HG03039 (cell line): Measurements from ENCODE around the gene GABRQ.

Source experiments
- ATAC-seq: cut with Tn5 transposase; IDR thresholded peaks from one replicate; pipeline ENCODE4 v1.9.1; 2021; ENCODE audit warnings: mild to moderate bottlenecking, moderate library complexity; ENCODE audit not compliant: unreplicated experiment

The GABRQ gene

DNA sequence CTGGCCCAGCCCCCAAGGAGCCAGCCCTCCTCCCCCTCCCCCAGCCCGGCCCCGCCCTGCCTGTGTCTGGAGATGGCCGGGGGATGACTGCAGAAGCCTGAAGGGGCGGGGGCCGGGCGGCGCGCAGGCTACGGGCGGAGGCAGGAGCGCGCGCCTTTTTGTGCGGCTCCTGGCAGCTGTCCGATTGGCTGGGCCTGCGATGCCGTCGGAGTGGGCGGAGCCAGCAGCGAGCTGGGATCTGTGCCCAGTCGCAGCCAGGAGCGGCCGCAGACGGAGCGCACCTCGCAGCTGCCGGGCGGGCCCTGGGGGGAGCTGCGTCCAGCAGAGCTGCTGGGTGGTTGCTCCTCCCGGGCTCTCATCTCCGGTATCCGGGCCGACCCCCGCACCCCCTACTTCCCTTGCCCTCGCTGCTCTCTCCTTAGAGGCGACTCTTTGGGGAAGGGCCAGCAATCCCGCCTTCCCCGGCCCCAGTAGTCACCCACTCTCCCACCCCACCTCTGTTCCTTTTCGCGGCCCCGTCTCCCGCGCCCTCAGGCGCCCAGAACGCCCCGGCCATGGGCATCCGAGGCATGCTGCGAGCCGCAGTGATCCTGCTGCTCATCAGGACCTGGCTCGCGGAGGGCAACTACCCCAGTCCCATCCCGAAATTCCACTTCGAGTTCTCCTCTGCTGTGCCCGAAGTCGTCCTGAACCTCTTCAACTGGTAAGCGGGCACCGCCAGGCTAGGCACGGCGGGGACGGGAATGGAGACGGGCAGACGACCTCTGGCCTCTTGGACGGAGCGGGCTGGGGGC is at the start of gene GABRQ:
GABRQ (plus strand) TSS at position 247 of the 794 bp plus-strand sequence; CDS start at position 555, 308 bp downstream.
- ATAC-seq = no peak

DNA sequence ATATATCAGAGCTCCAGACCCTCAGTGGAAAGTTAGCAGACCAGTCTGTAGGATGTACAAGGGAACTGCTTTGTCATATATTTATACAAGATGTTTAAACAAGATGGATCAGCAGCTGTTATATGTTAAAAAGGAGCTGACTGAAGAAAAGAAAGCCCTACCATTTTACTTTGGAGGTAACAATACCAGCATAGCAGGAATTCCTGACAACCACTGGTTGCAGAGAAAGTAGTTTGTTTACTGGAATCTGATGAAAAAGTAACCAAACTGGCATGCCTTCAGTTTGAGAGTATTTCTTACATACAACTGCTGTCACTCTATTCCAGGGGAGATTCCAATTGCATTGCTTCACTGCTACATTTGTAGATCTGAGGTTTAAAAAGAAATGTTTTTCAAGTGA is 49.5 kb upstream of the GABRQ start:
- ATAC-seq = no peak

DNA sequence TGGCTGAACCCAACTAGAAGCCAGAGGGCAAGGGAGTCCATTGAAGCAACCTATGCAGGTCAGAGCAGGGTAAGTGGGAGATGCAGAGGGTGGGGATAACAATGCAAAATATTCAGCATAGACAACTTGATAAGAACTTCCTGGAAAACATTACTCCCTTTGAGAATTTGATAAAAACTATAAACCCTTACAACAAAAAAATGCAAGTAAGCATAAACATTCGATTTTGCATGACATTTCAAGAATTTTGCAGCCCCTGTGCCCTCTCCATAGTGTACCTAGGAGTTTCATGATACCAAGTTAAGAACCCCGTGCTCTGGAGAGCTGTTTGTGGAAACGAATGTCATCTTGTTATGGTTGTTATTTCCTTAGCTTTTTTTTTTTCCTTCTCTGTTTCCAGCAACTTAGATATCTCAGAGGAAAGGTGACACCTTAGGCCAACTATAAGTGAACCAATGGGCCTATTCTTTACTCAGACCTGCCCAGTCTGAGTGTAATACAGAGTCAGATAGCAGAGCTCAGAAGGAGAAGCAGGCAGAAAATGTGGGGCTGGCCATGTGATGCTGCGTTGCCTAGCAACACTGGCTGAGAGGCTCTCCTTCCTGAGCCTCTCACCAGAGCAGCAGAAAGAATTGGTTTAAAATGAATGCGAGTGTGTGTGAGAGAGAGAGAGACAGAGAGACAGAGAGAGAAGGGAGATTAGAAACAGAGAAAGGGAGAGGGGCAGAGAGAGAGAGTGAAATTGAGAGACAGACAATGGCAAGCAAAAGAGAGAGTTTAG is 36.7 kb upstream of the GABRQ start:
- no peak for ATAC-seq

DNA sequence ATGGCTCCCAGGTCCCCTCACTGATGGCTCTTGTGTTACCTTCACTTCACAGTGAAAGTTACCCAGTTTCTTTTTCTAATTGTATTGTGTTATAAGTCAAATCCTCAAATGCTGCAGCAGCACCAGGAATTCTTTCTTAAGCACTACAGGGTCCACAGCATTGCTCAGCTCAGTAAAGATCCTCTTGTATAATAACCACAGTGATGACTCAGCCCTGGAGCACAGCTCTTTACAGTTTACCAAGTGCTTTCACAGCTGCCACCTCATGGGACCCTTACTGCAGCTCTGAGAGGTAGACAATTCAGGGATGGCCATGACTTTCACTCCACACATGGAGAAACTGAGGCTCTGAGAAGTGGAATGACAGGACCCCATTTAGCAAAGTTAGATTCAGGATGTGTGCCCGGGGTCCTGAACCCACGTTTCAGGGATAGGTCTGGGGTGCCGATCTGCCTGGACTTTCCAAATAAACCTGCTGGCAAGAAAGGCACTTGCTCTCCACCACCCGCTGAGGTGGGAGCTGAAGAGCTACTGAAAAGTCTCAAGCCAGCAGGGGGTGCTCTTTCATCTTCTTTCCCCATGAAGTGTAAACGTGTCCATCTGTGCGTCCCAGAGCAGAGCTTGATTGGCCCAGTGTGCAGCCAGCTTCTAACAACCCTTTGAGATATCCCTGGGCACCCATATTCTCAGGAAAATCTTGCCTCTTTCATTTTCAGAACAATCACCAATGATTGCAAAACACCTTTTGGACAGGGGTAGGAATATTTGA is 35.7 kb upstream of the GABRQ start:
- ATAC-seq = no peak

DNA sequence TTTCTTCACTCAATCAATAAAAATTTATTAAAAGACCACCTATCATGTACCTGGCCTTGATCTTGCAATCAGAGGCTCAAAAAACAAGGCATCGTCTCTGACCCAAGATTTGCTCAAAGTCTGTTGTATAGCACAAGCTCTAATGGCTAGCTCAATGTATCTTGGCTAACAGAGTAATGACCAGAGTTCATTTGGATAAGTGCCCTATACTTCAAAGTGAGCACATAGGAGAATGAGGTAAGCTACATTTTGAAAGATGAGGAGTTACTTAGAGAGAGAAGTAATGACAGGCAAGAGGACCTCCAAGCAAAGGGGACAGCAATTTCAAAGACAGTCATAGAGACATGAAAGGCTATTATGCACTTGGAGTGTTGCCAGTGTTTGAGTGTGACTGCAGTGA is 22.9 kb upstream of the GABRQ start:
- no peak for ATAC-seq

DNA sequence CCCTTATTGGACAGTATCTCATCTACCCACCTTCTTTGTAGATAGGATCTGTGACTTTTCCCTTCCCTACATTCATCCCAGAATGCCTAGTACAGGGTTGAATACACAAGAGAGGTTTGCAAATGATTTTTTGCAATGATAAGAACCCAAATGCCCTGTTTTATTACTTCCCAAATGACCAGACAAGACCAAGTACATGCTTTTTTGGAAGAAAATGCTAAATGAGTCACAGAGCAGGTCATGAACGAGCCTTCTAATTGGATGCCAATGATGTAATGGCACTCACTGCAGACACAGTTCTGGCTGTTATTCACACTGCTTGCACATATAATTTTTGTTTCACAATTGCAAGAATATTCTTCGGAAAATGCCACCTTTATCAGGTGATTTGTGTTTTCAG is 17.8 kb upstream of the GABRQ start:
- ATAC-seq = no peak

DNA sequence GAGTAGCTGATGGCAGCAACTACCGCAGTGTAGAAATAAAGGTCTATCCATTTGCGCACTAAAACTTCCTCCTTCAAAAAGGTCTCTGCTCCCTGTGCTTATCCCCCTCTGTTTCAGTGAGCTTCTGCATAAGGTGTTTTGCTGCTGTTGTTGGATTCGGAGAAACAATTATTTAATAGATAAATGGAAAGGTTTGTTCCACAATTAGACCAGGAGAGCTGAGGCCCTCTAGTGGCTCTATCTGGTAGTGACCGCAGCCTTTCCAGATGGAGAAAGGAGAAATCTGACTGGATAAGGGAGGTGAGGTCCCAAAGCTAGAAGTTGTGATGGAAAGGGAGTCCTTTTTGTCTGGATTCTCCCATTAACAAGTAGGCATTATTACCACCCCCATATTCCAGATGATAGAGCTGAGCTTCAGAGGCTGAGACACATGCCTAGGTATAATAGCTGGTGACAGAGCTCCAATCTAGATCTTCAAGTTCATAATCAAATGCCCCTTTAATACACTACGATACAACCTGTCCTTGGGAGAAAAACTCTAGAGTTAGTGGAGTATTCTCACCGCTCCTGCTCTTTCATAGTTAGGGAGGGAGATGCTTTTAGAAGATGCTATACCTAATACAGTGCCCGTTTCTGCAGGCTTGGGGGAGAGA is 5.1 kb upstream of the GABRQ start:
- no peak for ATAC-seq

DNA sequence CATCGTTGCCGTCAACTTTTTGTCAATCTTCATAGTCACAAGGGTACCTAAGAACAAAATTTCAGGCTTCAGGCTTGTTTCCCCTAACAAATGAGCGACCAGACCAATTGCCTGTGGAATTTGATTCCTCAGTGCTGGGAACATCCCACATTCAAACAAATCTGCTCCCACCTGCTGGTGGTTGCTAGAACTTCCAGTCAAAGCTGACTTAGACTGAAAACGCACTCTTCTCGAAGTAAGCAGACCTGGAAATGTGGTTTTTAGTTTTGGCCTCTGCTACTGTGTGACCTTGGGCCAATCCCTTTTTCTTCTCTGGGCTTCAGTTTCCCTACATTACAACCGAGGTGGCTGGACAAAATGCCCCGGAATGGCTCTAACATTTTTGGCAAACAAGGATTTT is 1.8 kb upstream of the GABRQ start:
- no peak for ATAC-seq

DNA sequence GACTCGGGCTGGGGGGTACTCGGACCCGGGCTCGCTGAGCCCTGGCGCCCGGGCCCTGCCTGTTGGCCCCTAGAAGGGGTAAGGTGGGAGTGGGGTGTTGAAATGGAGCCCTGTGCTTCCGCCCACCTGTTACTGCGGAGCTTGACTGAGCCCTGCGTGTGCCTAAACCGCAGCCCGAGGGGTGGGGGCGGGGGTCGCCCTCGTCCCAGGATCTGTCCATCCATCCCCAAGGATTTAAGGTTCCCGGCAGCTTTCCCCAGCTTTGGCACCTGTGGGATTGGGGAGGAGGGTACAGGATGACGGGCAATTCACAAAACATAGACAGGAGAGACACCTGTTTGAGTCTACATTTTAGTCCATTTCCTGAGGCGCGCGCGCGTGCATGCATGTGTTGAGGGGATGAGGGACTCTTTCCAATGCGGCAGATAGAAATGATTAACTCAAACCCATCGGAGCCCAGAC is 779 bp downstream of the GABRQ start:
- ATAC-seq = no peak

DNA sequence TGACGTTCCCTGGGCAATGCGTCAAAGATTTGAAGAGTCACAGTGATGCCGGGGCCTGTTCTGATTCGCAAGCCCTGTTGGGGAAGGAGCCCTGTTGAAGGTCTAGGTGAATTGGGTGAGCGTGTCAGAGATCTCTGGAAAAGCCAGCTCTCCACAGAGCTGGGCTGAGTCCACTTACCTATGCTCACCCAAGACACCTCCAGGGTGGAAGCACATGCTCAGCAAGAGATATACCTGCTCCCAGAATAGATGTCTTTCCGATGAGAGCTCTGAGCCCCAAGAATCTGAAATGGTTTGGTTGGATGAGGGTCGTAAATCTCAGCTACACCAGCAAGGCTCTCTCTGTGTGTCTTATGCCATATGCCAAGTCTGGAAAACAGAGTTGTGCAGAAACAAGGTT is 1.7 kb downstream of the GABRQ start:
- no peak for ATAC-seq

DNA sequence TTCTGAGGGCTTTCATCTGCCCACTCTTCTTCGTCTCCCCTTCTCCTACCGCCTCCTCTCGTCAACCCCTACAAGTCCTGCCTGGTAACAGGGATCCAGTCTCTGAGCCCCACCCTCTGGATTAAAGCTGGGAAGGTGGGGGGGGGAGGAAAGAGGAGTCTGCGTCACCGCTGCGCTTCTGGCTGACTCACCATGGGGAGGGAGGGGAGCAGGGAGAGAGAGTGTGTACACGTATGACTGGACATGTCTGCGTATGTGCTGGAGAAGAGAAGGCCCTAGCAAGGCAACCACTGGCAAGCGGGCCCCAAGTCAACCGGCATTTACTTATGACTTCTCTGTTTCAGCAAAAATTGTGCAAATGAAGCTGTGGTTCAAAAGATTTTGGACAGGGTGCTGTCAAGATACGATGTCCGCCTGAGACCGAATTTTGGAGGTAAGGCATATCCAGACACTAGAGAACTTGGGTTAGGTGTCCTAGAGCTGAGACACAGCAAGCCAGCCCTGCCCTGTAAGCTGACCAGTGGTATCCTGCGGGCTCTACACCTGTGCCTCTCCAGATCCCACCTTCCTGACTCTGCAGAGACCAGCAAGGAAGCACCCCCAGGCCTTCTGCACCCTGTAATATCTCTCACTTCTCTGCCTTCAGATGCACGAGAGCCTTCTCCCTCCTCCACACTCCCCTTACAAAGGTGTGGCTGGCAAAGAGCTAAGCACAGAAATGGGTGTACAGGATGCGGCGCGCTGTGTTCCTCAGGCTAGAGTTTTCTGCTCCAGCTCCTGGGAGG is 2.5 kb downstream of the GABRQ start:
- no peak for ATAC-seq

DNA sequence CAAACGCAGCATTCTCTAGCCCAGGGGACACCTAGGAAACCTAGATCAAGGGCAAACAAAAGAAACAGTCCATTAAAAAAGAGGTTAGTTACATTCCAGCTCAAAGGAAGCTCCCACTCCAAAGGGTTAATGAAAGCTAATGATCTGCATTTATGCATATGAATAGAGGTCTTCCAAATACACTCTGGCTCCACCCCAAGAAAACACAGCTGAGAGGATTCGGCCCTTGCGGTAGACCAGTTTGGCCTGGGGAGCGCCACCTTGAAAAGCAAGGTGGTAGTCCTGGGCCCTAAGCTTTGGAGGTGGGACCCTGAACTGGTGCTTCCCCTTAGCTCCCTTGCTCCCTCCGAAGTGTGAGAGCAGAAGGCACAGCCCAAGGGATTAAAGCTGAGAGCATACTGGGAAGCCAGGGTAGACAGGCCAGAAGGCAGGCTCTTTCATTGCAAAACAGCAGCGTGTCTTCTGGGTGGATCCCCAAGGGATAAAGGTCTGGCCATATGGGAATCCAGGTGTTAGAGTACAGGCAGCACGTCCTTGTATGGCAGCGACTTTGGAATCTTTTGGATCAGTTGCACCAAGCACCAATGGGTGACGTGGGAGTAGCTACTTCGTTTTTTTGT is 3.7 kb downstream of the GABRQ start:
- ATAC-seq = no peak

DNA sequence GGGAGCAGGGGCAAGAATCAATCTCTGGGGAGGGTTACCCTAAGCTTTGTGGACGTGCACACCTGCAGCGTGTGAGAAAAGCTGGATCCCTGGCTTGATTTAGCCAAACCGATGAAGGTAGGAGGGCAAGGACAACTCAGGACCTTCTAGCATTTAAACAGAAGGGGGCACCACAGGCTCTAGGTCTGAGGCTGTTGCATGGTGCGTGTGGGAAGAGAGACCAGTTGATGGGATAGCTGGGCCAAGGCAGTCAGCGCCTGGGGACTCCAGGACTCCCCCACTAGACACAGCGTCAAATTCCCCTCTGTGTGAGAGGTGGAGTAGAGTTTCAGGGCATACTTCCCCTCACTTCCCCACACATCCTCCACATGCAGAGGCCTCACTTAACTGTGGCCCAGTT is 4.3 kb downstream of the GABRQ start:
- no peak for ATAC-seq

DNA sequence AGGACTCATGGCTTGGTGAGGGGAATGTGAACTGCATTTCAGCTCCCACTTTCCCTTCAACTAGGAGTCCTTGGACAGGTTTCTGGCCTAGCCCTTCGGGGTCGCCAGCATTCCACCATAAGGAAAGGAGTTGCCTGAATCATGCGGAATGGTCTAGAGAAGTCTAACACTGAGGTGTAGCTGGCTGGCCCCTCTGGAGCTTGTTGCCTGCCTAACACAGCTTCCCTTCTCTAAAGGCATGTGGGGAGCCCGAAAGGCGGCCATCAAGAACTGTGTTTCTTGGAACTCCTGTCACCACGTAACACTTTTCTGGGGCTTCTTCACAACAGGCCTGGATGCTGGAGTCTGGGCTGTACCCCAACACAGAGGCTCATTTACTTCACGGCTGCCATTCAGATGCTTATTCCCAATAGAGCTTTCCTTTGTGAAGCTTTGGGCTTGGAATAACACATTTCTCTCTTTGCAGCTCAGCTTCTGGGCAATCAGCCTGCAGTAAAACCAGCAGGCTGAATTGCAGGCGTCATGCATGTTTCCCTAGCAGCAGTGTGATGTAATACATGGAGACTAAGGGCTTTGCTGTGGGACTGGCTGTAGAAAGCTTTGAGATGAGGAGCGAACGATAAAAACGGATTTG is 5.4 kb downstream of the GABRQ start:
- no peak for ATAC-seq

DNA sequence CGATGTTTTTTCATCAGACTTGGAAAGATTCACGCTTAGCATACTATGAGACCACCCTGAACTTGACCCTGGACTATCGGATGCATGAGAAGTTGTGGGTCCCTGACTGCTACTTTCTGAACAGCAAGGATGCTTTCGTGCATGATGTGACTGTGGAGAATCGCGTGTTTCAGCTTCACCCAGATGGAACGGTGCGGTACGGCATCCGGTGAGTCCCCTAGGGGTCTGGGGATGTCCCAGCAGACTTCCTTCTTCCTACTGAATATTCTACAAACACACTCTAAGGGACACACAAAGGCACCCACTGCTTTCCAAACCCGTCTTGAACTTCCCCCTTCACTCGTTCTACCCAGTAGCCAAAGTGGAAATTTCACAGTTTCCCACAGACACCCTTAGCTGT is 9.3 kb downstream of the GABRQ start:
- no peak for ATAC-seq

DNA sequence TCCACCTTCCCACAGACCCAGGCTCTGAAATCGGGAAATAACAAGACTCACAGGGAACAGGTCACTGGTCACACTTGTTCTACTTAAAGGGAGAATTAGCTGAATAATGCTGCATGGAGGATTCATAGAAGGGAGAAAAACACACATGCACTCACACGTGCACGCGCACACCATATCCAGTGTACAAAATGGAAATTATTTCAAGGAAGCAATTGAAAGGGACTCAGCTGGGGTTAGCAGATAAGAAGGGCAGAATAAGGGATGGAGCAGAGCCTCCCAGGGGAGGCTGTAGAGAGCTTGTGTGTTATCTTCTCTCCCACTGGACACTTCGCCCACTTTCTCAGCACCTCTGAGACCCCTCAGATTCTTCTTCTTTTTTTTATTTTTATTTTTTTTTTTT is 10.3 kb downstream of the GABRQ start:
- no peak for ATAC-seq

DNA sequence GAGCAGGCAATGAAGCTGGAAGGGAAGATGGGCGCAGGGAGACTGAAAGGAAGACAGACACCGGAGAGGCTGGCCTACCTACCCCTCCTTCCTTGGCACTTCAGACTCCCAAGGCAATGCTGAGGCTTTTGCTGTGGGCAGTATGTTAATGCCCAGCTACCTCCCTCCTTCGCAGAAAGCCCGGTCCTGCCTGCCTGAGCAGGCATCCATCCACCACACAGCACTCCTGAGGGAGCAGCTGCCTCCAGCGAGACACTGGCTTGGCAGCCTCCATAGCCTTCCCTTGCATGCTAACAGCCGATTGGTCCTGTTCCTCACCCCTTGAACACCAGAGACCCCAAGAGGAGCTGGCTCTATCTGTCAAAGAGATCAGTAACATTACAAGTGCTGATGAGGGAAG is 14.4 kb downstream of the GABRQ start:
- ATAC-seq = no peak

DNA sequence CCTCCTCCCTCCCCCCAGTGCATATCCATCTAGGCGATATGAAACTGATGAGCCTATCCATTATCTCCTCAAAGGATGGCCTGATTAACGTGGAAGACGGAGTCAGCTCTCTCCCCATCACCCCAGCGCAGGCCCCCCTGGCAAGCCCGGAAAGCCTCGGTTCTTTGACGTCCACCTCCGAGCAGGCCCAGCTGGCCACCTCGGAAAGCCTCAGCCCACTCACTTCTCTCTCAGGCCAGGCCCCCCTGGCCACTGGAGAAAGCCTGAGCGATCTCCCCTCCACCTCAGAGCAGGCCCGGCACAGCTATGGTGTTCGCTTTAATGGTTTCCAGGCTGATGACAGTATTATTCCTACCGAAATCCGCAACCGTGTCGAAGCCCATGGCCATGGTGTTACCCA is 14.8 kb downstream of the GABRQ start:
- no peak for ATAC-seq

DNA sequence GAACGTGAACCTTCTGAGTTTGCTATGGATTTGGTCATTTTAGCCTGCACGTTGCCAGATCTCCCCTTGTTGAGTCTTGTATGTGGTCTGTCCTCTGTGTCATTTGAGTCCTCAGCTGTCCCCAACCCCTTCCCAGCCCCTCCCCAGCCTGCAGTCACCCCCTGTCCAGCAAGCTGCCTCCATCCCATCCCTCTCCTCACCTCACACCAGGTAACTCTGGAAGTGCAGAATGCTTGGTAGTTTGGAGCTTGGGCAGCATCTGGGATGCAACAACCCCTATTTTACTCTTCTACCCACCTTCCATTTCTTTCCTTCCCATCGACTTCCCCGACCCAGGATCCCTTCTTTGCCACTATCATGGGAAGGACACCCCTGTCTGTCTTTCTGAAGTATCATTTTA is 18.4 kb downstream of the GABRQ start:
- ATAC-seq = no peak
